GM18909 (cell line): ENCODE measurements around the gene CHKB.
"Not testable (repeated sequence)": the region's sequence is repeated elsewhere in the genome, so short reads cannot be mapped to it uniquely, and the experiment has no call there.

ENCODE experiments used
- ATAC-seq: cut with Tn5 transposase; IDR thresholded peaks from one replicate; pipeline ENCODE4 v1.9.1; 2021; ENCODE audit warnings: mild to moderate bottlenecking; ENCODE audit not compliant: unreplicated experiment, poor library complexity

Gene CHKB

GRCh38 chr22:50533856-50534711 is 48.6 kb downstream of the CHKB start:
- not testable (repeated sequence) for ATAC-seq

DNA sequence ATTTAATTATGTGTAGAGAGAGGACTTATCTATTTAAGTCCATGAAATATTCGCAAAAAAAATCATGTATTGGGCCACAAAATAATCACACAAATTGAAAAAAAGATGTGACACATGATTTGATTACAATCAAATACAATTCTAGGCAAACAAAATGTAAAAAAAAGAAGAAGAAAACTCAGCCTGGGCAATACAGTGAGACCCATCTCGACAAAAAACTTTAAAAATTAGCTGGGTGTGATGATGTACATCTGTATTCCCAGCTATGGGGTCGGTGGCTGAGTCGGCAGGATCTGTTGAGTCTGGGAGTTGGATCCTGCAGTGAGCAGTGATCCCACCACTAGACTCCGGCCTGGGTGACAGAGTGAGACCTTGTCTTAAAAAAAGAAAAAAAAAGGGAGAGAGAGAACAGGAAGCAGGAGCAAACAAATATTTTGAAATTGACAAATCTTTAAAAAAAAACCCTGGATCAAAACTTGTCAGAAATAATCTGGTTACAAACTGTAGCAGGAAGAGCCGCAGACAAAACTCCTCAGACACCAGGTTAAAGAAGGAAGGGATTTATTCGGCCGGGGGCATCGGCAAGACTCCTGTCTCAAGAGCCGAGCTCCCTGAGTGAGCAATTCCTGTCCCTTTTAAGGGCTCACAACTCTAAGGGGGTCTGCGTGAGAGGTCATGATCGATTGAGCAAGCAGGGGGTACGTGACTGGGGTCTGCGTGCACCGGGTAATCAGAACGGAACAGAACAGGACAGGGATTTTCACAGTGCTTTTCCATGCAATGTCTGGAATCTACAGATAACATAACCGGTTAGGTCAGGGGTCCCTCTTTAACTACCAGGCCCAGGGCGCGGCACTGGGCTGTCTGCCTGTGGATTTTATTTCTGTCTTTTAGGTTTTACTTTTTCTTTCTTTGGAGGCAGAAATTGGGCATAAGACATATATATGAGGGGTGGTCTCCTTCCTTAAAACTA is 49.5 kb downstream of the CHKB start:
- no peak for ATAC-seq

DNA sequence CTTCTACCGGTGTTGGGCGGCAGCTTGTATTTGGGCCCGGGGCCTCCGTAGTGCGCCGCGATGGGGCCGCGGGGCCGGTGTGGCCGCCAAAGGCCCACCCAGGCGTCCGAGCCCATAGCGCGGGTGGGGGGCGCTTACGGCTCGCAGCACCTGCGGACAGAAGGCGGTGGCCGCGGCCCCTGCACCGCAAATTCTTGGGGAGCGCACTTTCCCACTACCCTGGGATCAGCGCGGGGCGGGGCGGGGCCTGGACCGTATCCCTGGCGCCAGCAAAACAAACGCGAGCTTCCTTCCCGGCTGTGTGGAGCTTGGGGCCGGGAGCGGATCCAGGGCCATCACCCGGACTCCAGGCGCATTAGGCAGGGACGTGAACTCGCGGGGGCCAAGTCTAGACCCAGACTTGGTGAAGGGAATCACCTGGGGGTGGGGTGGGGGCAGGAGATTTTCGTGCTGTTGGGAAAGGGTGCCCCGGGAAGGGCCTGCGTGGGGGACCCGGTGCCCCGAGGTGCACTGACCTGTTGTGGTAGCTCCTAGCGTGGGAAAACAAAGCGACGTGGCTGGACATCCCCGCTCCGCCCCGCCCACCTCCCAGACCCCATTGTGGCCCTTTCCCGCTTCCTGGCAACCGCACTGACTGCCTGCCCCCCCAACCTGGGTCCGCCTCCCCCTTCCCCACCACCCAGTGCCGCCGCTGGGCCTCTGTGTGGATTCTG is 50.5 kb downstream of the CHKB start:
- no peak for ATAC-seq

- no peak for ATAC-seq
Observed at GRCh38 chr22:50531546-50531961, 51.1 kb downstream of the CHKB start.

DNA sequence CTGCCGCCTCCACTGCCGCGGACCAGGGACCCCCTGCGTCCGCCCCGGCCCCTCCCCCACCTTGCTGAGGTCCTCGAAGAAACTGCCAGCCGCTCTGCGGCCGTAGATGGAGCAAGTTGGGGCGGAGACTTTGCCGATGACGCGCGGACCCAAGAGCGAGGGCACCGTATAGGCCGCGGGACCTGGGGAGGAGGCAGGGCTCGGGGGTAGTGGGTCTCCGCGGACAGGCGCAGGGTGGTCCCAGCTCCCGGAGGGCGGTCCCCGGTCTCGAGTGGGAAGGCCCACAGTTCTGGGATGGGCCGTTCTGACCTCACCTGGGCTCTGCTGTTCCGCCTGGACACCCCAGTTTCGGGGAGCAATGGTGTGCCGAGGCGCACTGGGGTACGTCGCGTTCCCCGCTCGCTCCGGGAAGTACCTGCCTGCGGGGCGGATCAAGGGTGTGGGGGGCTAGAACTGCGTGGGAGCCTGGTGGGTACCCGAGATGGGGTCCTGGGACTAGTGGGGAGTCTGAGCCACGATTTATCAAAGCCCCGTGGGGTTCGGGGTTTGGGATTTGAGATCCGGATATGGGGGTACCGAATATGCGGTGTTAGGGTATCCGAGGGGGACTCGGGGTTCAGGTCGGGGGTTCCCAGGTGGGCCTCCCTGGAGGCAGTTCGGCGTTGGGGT is 51.6 kb downstream of the CHKB start:
- peak; percentile 28 for ATAC-seq

- peak; percentile 1 for ATAC-seq
Observed at GRCh38 chr22:50530580-50530876, 52.1 kb downstream of the CHKB start.

DNA sequence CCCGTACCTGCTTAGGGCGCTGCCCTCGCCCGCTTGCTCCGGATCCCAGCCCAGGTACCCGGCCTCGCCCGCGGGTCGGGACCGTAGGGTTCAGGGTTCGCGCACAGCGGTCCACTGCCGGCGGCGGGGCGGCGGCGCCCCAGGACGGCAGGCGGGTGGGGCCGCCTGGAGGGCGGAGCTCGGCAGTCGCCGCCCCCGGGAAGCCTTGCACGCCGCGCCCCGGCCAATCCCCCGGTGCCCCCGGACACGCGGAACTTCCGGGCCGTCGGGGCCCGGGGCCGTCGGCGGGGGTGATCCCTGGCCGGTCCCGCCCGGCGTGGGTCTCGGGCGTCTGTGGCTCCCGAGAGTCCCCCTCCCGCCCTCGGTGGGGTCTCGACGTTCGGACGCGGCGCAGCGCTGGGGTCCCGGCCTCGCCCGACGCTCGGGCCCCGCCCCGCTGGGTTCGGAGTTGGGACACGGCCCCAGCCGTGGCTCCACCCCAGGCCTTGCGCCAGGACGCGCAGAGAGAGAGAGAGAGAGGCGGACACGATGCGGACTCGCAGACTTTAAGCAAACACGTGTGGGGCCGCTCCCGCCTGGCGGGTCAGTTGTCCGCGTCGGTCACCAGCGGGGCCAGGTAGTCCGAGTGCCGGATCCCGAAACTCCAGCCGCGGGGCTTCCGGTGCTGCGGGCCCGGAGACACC is 52.6 kb downstream of the CHKB start, which contains the start of gene TYMP:
TSS of gene TYMP (minus strand) at position 116 of the 683 bp plus-strand sequence. CDS start 303 bp downstream, outside the sequence.
- ATAC-seq, result peak; percentile 17

DNA sequence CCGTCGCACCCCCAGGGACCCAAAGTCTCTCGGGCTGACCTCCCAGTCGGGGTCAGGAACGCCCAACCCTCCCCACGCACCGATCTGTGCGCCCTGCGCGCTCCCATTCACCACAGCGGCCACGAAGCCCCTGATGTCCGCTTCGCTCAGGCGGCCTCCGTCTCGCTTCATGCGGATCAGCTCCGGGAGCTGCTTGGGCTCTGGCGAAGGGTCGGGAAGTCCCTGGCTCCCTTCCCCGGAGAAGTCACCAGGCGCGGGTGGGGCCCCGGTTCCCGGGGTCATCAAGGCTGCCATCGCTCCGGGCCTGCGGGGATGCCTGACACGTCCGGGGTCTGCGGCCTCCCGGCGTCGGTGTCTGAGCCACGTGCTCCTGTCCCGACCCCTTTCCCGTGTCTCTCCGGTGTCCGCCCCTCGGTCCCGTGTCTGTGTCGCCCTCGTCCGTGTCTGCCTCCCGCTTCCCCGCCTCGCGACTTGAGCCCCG is 53.2 kb downstream of the CHKB start:
- no peak for ATAC-seq
